ENCODE data around the gene CEP131. TPM values are rescaled to one million over a fixed set of nuclear protein-coding genes. Genes with fewer than 3 reads are reported as not detected.

The CEP131 gene
- total and polyA plus RNA-seq, 2 of the 4 experiments (the other 2 are of a cell fraction): 4.8 to 9.6 TPM

DNA sequence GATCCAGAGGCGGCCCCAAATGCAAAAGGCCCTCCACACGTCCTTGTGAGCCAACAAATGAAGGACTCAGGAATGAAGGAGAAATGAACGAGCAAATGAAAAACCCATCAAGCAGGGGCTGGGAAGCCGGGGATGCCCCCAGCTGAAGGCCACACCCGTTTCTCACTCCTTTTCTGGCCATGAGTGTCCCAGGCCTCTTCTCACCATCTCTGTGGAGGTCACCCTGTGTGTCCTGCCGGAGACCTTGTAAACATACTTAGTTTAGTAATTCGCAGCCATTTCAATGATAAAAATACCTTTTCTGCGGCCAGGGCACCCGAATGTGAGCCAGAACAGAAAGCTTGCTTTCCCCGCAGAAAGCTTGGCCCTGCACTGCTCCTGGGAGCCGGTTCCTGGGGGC is 35.6 kb downstream of the CEP131 start:
- H3K23ac ChIP-seq (ENCODE audit: low read depth, low read length): no peak overlapping the region
- TF ChIP-seq ELK1 (IDR thresholded peaks at IDR 0.05; ENCODE audit: borderline replicate concordance, low read depth, low read length) (no peak), CHD1 (IDR thresholded peaks at IDR 0.05; ENCODE audit: low read depth, low read length) (no peak), MAFK (IDR thresholded peaks at IDR 0.05; ENCODE audit: low read depth, low read length) (no peak), RAD21 (IDR thresholded peaks at IDR 0.05; ENCODE audit: low read length) (no peak), USF2 (IDR thresholded peaks at IDR 0.05; ENCODE audit: low read depth, low read length) (no peak), NFE2L2 (IDR thresholded peaks at IDR 0.05; ENCODE audit: low read depth, low read length) (no peak), MXI1 (IDR thresholded peaks at IDR 0.05; ENCODE audit: borderline replicate concordance, low read depth, low read length) (no peak), SMC3 (IDR thresholded peaks at IDR 0.05; ENCODE audit: low read depth, low read length) (no peak)
- H3K9me1 ChIP-seq (ENCODE audit: insufficient read depth, low read length): no peaks in the 10 kb centered on the region
- H3K14ac ChIP-seq (replicated peaks; ENCODE audit: low read depth, low read length): no peak overlapping the region
- no TSS peak for BruUV-seq (replicated peaks)
- H2BK5ac ChIP-seq (ENCODE audit: low read depth, low read length, poor library complexity, severe bottlenecking): no peak overlapping the region
- no peaks in the 10 kb centered on the region for H3K4me1 ChIP-seq (ENCODE audit: control insufficient read depth, insufficient read depth, low read length)
- H3K18ac ChIP-seq (ENCODE audit: low read depth, low read length): no peak overlapping the region
- ChIA-PET CTCF (no interaction called here), POLR2A (ENCODE audit: unreplicated experiment) (interaction anchor here (0.6 kb wide), 1 partner anchor 108 kb away, joined by 18 read pairs; the partner anchor contains the start of gene SLC38A10)
- no peak overlapping the region for H2BK20ac ChIP-seq (ENCODE audit: low read depth, low read length)
- H2BK15ac ChIP-seq (ENCODE audit: low read depth, low read length): no peak overlapping the region
- peaks cover 6% of the 10 kb centered on the region; the same call in 1 of the 2 replicates for H3K36me3 ChIP-seq (ENCODE audit: control insufficient read depth, insufficient read depth, low read length)
- WGBS, 2 experiments (ENCODE audit: extremely low coverage in 2 of 2, insufficient read length in 1 of 2): 92% methylated on average over 8 of the region's 11 CpGs; no CpG with 5 or more reads in 1 of the 2 experiments
- H3K27me3 ChIP-seq (ENCODE audit: control insufficient read depth, insufficient read depth, low read length): peaks cover 6% of the 10 kb centered on the region; the same call in 1 of the 2 replicates
- H4K20me1 ChIP-seq (ENCODE audit: insufficient read depth, low read length): no peaks in the 10 kb centered on the region
- H2AK9ac ChIP-seq (replicated peaks; ENCODE audit: low read depth, low read length, poor library complexity): no peak overlapping the region
- no peak overlapping the region for H3K4me2 ChIP-seq (ENCODE audit: low read depth, low read length)
- no peak overlapping the region for H3K4me3 ChIP-seq (ENCODE audit: insufficient read depth, low read depth, low read length)
- no peak overlapping the region for H3K4ac ChIP-seq (ENCODE audit: low read depth, low read length)
- in situ Hi-C loops (cut with MboI; ENCODE audit: low sequenced_read_pairs): no loop called here
- H3K79me1 ChIP-seq (ENCODE audit: low read depth in 1 of 2, low read length in 2 of 2): no peaks in the 10 kb centered on the region
- no peak overlapping the region for H2AK5ac ChIP-seq (ENCODE audit: low read depth, low read length)
- dilution Hi-C loops (cut with HindIII; ENCODE audit: low sequenced_read_pairs, unreplicated experiment): no loop called here
- no peak overlapping the region for H4K8ac ChIP-seq (ENCODE audit: low read depth in 2 of 2, low read length in 2 of 2)
- no peak overlapping the region for H4K5ac ChIP-seq (ENCODE audit: low read depth, low read length)
- no peak overlapping the region for H2BK120ac ChIP-seq (ENCODE audit: low read depth, low read length)
- no peaks in the 10 kb centered on the region for H3K9me3 ChIP-seq (ENCODE audit: control insufficient read depth, insufficient read depth, low read length)
- intact Hi-C loops (cut with micrococcal nuclease): no loop called here
- H2AFZ ChIP-seq (replicated peaks; ENCODE audit: low read length, poor library complexity): no peak overlapping the region
- no peak overlapping the region for H3K56ac ChIP-seq (ENCODE audit: extremely low read depth, insufficient read depth, low read length)
- no peak overlapping the region for H3K9ac ChIP-seq (ENCODE audit: low read depth, low read length)
- DNase-seq: no peak
- no peak overlapping the region for H4K91ac ChIP-seq (ENCODE audit: insufficient read depth, low read depth, low read length)
- no peak for ATAC-seq (ENCODE audit: low read depth)
- no peak overlapping the region for H3K27ac ChIP-seq (ENCODE audit: insufficient read depth, low read length)

All from IMR-90 (cell line).